COLO668 (cell line): ENCODE measurements around the gene TAF4.
"Not testable (repeated sequence)": the region's sequence is repeated elsewhere in the genome, so short reads cannot be mapped to it uniquely, and the experiment has no call there.

Source experiments
- DNase-seq: peaks from one replicate; lab custom pipeline; 2025; ENCODE audit not compliant: unreplicated experiment; lab: John Stamatoyannopoulos, UW

Gene TAF4

DNA sequence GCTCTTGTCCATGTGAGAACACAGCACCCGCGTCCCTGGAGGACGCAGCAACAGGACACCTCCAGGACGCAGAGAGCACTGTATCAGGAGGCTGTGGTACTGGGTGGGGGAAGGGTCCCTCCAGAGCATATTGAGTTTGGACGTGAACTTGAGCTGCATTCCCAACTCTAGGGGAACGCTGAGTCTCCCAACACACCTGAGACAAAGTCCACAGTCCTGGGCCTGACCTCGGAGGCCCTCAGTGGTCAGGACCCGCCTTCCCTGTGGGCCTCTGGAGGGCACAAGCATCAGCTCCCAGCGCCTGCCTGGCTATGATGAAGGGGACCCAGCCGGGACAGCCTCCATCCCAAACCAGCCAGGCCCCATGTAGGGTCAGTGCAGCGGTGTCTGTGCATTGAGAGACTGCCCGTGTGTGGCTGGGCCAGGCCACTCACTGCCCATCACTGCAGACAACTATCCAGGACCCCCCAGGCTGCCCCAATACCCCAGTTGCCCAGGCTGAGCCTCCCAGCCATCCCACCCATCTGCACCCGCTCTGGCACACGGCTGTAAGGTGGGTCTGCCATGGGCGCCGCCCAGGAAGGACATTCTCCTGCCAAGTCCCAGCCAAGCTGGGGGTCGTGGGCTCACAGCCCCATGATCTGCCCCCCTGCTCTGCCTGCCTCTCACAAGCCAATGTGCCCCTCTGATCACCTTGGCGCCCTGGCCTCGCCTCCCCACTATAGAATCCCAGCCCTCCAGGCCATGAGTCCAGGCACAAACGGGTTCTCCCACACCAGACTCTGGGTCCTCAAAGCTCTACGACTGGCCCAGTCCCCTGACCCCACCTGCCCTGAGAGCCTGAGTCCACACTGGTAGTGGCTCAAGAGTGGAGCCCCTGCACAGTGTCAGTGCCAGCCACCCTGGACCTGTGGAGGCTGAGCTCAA, 115.7 kb downstream of the TAF4 start:
- DNase-seq: no peak

DNA sequence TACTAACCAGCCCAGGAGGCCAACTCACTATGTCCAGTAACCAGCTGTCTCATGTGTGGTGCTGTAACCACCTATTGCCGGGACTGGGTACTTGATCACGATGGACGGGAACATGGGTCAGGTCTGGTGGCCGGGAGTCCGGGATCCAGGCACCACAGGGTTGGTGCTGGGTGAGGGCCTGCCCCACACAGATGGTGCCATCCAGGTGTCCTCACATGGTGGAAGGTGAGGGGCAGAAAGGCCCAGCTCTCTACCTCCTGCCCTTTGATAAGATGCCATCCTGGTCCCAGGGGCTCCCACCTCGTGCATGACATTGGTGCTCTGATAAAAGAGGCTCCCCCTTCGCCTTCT, 116.3 kb downstream of the TAF4 start:
- no peak for DNase-seq

DNA sequence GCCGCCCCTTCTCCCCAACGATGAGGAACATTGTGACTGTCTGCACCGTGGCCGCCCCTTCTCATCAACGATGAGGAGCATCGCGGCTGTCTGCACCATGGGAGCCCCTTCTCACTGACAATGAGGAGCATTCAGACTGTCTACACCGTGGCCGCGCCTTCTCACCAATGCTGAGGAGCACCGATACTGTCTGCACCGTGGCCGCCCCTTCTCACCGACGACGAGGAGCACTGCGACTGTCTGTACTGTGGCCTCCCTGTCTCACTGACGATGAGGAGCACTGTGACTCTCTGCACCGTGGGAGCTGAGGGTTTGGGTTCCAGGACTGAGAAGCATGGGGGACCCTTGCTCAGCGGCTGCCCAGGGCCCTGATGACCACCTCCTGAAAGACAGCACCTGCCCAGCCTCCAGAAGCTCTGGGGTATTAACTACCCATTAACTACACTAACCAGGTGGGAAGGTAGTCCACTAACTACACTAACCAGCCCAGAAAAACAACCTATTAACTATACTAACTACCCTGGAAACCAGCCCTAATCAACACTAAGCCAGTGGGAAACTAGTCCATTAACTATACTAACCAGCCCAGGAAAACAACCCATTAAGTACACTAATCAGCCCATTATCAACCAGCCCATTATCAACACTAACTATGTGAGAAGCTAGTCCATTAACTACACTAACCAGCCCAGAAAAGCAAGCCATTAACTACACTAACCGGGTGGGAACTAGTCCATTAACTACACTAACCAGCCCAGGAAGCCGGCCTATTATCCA, 116.9 kb downstream of the TAF4 start:
- no peak for DNase-seq

DNA sequence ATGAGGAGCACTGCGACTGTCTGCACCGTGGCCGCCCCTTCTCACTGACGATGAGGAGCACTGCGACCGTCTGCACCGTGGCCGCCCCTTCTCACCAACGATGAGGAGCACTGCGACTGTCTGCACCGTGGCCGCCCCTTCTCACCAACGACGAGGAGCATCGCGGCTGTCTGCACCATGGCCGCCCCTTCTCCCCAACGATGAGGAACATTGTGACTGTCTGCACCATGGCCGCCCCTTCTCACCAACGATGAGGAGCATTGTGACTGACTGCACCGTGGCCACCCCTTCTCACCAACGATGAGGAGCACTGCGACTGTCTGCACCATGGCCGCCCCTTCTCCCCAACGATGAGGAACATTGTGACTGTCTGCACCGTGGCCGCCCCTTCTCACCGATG, 117.6 kb downstream of the TAF4 start:
- not testable (repeated sequence) for DNase-seq

DNA sequence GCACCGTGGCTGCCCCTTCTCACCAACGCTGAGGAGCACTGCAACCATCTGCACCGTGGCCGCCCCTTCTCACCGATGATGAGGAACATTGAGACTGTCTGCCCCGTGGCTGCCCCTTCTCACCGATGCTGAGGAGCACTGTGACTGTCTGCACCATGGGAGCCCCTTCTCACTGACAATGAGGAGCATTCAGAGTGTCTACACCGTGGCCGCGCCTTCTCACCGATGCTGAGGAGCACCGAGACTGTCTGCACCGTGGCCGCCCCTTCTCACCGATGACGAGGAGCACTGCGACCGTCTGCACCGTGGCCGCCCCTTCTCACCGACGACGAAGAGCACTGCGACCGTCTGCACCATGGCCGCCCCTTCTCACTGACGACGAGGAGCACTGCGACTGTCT, 120.2 kb downstream of the TAF4 start:
- DNase-seq: not testable (repeated sequence)

DNA sequence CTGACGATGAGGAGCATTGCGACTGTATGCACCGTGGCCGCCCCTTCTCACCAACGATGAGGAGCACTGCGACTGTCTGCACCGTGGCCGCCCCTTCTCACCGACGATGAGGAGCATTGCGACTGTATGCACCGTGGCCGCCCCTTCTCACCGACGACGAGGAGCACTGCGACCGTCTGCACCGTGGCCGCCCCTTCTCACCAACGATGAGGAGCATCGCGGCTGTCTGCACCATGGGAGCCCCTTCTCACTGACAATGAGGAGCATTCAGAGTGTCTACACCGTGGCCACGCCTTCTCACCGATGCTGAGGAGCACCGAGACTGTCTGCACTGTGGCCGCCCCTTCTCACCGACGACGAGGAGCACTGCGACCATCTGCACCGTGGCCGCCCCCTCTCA, 120.7 kb downstream of the TAF4 start:
- not testable (repeated sequence) for DNase-seq

DNA sequence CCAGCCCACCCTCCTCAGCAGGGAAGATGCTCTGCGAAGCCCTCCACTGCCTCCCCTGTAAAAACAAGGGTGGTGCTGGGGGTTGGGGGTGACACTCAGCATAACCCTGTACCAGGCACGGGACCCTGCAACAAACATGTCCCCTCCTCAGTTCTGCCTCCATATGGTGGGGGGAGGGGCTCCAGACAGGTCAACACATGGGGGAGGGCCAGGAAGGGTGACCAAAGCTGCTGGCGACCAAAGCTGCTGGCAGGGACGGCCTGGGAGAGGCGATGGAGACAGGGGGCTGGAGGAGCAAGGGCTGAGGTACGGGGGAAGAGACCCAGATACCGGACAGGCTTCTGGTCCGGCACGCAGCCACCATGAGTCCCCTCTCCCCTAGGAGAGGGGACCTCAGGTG, 123.2 kb downstream of the TAF4 start:
- no peak for DNase-seq

DNA sequence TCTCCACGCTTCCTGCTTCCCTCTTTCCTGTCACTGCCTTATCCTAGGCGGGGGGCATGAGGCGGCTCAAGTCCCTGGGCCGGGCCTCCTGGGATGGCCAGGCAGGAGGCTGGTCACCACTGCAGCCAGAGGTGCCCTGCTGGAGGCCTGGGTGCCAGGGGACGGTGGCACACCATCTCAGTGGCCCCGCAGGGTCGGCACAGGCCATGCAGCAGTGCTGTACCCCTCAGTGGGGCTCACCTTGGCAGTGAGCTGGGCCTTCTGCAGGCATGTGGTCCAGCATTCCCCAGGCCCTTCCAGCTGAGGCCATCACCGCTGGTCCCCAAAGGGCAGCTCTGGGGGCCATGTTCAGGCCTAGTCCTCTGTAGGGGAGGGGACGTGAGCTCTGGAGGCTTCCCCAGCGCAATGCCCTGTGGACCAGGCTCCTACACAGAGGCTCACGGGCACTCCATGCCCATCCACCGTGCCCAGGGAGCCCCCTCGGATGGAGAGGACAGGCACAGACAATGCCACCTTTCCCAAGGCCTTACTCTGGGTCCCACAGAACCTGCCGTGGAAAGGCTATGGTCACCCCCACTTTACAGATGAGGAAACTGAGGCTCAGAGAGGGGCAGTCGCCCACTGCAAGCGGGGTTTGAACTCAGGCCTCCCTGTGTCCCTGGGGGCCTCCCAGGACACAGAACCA, 123.8 kb downstream of the TAF4 start:
- no peak for DNase-seq

DNA sequence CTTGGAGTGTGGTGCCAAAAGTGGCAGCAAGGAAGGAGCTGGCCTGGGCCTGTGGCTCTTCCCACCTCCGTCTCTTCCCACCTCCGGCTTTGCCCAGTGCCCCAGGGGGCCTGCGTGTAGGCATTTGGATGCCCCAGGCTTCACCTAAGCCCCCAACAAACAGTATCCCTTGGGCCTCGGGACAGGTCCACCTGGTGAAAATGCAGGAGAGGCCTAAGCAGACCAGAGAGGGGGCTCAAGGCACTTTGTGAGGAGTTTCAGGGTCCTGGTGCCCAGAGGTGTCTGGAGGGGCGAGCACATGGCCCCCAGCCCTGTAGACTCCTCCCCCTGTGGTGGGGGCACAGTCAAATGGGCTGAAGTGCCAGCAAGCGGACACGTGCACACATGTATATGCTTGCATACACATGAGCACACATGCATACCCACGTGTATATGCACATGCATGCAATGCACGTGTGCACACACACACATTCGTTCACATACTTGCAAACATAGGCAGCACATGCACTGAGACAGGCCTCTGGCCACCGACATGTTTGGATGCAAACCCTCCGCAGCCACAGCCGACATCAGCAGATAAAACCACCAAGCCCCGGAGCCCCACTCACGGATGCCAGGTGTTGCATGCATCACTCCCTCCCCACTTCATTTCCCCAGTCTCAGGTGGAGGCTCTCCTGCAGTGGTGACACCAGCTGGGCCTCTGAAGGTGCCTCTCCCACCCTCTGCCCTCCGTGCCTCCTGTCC, 124.5 kb downstream of the TAF4 start:
- no peak for DNase-seq

DNA sequence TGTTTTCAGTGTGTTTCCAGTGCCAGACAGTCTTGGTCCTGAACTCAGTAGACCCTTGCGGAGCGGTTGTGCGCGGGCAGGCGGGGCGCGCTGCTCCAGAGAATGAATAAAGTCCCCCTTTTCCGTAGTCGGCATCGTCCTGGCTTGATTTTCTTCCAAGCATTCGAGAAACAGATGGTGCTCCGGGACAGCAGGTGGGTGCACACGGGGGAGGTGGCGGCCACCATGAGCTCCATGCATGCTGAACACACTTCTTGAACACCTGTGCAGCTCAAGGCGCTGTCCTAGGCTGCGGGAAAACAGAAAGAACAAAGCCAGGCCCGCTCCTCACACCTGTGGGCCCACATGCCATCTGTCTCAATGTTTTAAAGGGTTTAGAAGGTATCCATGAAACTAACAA, 125.2 kb downstream of the TAF4 start:
- no peak for DNase-seq

DNA sequence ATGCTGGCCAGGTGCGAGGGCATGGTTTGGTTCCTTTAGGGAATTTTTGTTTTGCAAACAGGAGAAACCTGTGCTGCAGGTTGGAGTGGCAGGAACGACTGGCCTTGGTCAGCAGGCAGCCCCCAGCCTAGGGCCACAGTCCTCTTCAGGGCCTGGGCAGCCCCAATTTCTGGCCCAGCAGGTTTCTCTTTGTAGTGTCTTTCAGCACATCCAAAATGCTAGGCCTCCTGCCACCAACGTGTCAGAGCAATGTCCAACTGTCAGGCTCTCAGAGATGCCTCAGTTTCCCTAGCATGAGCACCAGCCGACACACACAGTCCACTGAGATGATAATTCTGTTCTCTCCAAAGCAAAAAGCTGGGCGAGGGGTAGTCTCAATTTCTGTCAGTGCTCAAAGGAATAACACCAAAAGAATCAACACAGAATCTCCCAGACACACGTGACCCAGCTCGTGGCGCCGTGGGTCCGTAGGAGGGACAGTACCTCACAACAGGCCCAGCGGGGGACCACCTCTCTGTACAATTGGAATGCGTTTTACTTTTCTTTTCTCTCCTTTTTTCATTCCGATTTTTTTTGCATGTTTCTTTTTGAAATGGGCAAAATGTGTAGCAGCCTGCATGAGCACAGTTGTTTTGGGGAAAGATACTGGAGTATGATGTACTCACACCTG, 125.9 kb downstream of the TAF4 start:
- no peak for DNase-seq

DNA sequence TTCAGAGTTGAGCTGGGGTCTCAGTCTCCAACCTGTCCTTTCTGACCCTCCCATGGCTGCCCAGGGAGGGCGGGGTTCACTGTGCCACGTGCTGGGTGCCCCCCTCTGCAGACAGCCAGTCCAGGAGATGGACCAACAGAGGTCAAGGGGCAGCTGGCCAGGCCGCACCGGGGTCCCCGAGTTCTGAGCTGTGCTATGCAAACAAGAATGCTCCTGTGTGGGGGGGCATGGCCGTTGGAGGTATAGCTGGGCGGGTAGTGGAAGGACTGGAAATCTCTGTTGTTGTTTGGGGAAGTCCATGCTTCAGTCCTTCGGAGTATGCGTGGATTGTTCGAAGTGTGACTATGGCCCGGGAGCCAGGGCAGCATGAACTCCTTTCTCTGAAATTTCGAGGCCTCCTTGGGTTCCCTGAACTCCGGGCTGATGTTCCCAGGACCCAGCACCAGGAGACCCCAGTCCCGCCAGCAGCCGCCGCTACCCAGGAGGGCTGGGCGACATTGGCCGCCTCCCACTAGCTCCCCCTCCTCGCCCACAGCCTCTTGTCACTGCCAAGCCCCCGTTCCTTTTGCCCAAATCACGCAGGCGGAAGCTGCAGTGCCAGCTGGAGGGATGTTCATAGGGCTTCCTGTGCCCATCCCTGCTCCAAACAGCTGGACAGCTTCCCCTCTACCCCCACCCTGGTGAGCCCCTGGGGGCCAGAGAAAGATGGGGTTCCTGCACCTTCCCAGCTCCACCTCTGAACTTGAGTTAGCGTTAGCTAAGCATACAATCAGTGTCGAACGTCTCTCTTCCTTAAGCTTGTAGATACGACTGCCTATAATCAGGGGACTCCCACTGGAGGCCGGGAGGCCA, 126.6 kb downstream of the TAF4 start:
- no peak for DNase-seq

DNA sequence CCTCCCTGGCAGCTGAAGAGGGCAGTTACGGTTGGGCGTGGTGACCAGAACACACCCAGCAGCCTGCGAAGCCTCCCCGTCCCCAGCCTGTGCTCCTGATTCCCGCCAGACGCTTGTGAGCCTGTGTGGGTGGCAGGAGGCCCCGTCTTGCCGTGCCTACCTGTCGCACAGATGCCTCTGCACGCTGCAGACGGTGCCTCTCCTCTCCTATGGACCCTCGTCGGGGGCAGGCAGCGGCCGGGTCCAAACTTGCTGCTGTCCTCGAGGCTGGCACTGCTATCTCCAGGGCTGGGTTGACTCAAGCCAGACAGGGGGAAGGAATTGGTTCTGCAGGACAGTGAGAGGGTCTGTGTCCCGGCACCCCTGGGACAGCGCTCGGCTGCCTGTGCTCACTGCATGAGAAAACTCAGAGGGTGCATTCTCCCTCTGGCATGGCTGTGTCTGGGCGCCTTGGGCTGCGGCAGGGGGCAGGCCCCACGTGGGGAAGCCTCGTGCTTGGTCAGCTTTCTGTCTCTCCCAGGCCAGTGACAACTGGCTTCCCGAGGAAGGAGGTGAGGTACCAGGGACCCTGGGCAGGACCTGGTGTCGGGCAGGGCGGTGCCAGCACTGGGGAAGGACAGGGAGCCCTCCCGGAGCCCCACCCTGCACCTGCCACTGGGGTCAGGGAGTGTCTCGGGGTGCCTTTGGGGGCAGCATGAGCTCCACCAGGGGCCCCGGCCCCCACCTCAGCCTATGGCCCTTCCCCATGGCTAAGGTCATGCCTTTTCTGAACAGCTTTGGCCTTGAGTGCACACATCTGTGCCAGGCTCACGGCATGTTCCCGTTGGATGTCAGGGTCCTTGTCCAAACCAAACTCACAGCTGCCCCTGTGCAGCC, 127.5 kb downstream of the TAF4 start:
- DNase-seq: no peak

DNA sequence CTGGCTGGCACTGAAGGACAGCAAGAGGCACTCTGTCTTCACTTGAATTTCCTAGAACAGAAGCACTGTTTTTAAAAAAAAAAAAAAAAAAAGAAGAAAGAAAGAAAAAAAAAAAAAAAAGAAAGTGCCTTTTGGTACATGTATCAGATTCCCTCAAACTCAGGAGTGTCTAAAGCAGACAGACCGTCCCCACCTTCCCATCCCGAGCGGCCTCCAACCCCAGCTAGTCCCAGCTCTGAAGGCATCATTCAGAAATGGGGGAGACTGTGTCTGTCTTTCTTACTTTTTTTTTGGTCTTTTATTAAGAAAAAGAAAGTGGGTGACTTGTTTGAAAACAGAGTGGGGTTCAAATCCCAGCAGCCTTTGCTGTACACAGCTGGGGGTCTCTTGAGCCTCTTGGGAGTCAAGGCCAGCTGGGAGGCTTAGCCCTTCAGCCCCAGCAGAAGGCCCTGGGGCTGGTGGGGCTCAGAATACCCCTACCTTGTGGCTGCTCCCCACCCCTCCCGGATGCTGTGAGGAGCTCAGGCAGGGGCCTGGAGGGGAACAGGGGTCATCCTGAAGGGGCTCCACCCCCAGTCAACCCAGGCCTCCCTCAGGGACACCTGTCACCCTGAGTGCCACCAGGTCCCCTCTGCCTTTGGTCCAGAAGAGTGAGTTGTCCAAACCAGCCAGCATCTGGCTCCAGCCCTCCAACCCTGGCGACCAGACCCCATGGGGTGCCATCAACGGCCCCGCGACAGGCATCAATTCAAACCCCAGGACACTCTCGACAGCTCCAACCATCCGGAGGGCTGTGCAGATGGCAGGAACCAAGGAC, 128.3 kb downstream of the TAF4 start:
- no peak for DNase-seq

DNA sequence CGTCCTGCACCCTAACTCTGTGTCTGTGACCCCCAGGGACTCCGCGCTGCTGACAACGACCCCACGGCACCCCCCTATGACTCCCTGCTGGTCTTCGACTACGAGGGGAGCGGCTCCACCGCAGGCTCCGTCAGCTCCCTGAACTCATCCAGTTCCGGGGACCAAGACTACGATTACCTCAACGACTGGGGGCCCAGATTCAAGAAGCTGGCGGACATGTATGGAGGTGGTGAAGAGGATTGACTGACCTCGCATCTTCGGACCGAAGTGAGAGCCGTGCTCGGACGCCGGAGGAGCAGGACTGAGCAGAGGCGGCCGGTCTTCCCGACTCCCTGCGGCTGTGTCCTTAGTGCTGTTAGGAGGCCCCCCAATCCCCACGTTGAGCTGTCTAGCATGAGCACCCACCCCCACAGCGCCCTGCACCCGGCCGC, 129.0 kb downstream of the TAF4 start:
- DNase-seq: no peak

DNA sequence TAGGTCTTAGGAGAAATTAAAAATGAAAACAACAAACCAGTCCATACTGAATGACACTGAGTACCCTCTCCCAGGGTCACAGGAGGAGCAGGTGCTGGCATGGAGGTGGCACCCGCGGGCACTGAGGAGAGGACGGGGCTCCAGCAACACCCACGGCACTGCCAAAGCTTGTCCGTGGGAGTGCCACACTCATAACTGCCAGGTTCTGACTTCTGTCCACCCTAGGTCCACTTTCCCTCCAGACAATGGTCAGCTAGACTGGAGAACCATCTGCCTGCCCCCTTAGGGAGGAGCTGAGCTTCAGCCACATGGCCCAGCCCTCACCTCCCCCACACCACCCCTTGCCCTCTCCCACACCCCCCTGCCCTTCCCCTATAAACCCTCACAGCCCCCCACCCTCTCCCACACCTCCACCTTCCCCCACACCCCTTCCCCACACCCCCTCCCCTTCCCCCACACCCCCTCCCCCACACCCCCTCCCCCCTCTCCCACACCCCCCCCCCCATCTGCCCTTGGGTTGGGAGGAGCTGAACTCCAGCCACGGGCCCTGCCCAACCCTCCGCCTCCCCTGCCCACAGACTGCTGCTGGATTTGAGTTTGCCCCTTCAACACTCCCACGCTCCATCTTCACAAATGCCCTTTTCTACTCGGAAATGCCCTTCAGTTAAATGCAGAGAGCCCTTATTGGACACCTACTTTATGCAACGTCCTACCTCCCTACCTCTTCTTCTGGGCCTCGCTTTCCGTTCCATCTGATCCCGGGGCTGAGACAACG, 129.6 kb downstream of the TAF4 start:
- DNase-seq: no peak
